GM12865 (cell line): Measurements from ENCODE around the gene KRTAP5-2.
"Not testable (repeated sequence)": the region's sequence is repeated elsewhere in the genome, so short reads cannot be mapped to it uniquely, and the experiment has no call there.

Experiments
- DNase-seq: peaks from one replicate; pipeline ENCODE4 v3.0.0; 2010; ENCODE audit warnings: low read depth
- H3K4me3 ChIP-seq: 2 replicates; pipeline ENCODE4 v1.5.1; 2011; ENCODE audit warnings: mild to moderate bottlenecking, low read depth, low read length, control low read depth
- CTCF ChIP-seq: IDR thresholded peaks from 2 replicates; pipeline ENCODE4 v1.5.1; 2011; ENCODE audit warnings: low read length, control low read depth, low read depth, inconsistent platforms; ENCODE audit not compliant: insufficient read depth; ENCODE audit errors: missing control alignments

The KRTAP5-2 gene, protein sequence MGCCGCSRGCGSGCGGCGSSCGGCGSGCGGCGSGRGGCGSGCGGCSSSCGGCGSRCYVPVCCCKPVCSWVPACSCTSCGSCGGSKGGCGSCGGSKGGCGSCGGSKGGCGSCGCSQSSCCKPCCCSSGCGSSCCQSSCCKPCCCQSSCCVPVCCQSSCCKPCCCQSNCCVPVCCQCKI

DNA sequence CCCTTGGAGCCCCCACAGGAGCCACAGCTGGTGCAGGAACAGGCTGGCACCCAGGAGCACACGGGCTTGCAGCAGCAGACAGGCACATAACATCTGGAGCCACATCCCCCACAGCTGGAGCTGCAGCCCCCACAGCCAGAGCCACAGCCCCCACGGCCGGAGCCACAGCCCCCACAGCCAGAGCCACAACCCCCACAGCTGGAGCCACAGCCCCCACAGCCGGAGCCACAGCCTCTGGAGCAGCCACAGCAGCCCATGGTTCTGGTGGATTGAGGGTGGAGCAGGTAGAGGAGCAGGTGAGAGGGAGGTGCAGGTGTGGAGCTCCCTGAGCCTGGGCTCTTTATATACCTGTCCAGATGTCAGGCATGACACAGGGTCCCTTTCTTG is at the start of gene KRTAP5-2:
KRTAP5-2 (minus strand) TSS at position 301 of the 387 bp plus-strand sequence; CDS start at position 257, 44 bp downstream.
- H3K4me3 ChIP-seq, result no peak within 1 kb of the TSS
- TF ChIP-seq CTCF, result no peak
- no peak for DNase-seq

GRCh38 chr11:1646540-1646939 is 48.4 kb upstream of the KRTAP5-2 start:
- DNase-seq, H3K4me3 ChIP-seq: not testable (repeated sequence)

DNA sequence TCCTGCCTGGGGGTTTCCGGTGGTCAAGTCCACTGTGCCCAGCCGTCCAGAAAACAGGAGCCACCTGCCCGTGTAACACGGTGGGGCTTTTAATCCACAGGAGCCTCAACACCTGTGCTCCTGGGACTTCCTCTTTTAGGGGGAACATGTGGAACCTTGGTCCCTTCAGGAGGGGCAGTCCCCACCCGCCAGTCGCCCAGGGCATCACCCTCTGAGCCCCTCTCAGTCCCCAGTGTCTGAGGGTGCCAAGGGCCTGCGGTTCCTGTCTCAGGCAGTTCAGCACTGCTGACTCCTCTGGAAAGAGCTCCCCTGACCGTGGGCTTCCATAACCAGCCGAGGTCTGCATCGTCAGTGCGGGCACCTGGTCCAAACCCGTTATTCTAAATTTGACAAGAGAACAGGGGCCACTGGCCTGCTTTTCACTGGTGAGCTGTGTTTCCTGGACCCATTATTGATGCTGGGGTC is 47.3 kb upstream of the KRTAP5-2 start:
- TF ChIP-seq CTCF, result no peak
- H3K4me3 ChIP-seq, result no peak overlapping the region
- DNase-seq, result no peak

DNA sequence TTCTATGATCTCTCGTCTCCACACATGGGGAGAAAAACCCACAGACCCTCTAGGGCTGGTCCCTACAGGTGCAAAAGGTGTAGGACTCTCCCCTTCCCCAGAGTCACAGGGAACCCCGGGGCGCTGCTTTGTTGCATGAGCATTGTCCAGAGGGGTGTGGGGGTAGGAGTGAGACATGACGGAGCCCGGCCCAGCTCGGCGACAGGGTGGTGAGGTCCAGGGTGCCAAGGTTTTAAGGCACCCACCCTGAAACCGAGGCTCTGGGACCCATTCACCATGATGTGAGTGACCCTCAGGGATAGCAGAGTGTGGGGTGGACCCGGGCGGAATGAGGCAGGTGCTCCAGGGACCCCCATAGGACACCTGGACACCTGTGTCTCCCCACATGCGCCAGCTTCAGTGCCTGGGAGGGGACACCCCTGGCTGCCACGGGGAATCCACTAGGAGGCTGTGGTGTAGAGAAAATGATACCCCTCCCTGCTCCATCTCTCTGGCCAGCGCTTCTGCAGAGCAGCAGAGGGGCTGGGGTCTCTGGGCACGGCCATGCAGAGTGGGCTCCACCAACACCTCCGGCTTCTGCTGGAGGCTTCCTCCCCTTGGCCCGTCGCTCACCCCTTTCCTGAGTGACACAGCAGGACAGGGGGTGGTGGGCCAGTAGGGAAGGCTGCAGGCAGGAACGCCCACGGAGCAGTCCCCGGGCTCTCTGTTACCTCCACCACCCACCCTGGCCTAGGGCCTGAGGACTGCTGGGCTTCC is 46.7 kb upstream of the KRTAP5-2 start:
- DNase-seq, result no peak
- H3K4me3 ChIP-seq, result no peak overlapping the region
- TF ChIP-seq CTCF, result no peak

DNA sequence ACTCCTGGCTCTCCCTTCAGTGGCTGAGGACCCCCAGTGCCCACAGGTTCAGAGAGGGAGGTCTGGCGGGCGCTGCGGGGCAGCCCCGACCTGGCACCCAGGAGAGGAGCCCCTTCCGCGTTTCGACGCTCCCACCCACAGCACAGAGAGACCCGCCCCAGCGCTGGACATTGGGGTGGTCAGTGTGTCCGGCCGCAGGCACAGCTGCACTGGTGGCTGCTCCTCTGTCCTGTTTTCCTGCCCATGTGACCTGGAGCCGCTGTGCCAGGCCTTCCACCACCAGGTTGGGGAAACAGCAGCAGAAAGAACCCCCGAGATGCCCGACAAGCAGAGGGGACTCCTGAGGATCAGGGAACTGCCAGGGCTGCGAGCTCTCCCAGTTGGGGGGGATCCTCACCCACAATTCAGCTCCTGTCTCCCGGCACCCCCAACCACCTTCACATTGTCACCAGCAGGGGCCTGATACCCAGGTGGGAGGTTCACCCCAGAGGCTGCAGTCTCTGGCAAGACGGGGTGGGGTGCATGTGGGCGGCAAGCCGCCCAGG is 45.1 kb upstream of the KRTAP5-2 start:
- no peak for TF ChIP-seq CTCF
- H3K4me3 ChIP-seq, result no peak overlapping the region
- DNase-seq, result no peak

GRCh38 chr11:1642288-1643145 is 44.4 kb upstream of the KRTAP5-2 start:
- no peak for DNase-seq
- H3K4me3 ChIP-seq, result no peak overlapping the region
- TF ChIP-seq CTCF, result no peak

DNA sequence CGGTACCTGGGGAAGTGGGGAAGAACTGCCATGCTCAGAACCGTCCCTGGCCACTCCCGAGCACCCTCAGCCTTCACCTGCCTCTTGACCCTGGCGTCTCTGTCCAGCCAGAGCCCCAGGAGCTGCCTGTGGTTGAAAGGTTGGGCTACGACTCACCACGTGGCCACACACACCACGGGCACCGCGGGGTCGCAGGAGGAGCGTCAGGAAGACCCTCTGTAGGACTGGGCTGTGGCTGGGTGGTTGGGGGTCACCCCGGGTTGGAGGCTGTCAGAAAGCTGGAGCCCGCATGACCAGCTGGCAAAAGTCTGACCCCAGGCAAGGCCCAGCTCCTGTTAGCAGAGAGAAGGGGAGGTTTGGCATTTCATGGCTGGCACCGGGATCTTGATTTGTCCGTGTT is 43.0 kb upstream of the KRTAP5-2 start:
- H3K4me3 ChIP-seq, result no peak overlapping the region
- TF ChIP-seq CTCF, result no peak
- DNase-seq, result no peak
